NB4 (cell line): ENCODE results near the gene DNAJC1.
"Not testable (repeated sequence)": the region's sequence is repeated elsewhere in the genome, so short reads cannot be mapped to it uniquely, and the experiment has no call there.

Experiments used
- DNase-seq: peaks from one replicate; pipeline ENCODE4 v3.0.0; 2010; ENCODE audit warnings: low read depth
- H3K4me3 ChIP-seq: one replicate; pipeline ENCODE4 v1.5.1; 2011; ENCODE audit warnings: mild to moderate bottlenecking, low read depth, low read length, moderate library complexity
- CTCF ChIP-seq: IDR thresholded peaks from one replicate; pipeline ENCODE4 v1.5.1; 2012; ENCODE audit warnings: low read depth, low read length
- MAX ChIP-seq: IDR thresholded peaks from 2 replicates; pipeline ENCODE4 v1.6.1; 2011; ENCODE audit warnings: low read depth, low read length
- MYC ChIP-seq: IDR thresholded peaks from 2 replicates; pipeline ENCODE4 v1.6.1; 2011; ENCODE audit warnings: low read depth, low read length
- POLR2A ChIP-seq: IDR thresholded peaks from 2 replicates; pipeline ENCODE4 v1.6.1; 2011; ENCODE audit warnings: mild to moderate bottlenecking; ENCODE audit not compliant: insufficient read length; ENCODE audit errors: extremely low read depth

The DNAJC1 gene

GRCh38 chr10:22026287-22026686, 22.8 kb upstream of the DNAJC1 start:
- no peak overlapping the region for H3K4me3 ChIP-seq
- no peak for DNase-seq
- no peak for TF ChIP-seq CTCF
- TF ChIP-seq MAX = no peak
- no peak for TF ChIP-seq MYC
- TF ChIP-seq POLR2A = no peak

GRCh38 chr10:22023508-22023907, 20.0 kb upstream of the DNAJC1 start:
- H3K4me3 ChIP-seq = no peak overlapping the region
- TF ChIP-seq MYC (no peak), MAX (no peak), POLR2A (no peak), CTCF (no peak)
- DNase-seq = no peak

- TF ChIP-seq POLR2A (no peak), CTCF (no peak), MYC (no peak), MAX (no peak)
- peak; percentile 8 for DNase-seq
- no peak overlapping the region for H3K4me3 ChIP-seq
Observed at GRCh38 chr10:22022257-22023032, 18.9 kb upstream of the DNAJC1 start.

GRCh38 chr10:22021144-22021543, 17.6 kb upstream of the DNAJC1 start:
- not testable (repeated sequence) for H3K4me3 ChIP-seq

GRCh38 chr10:22017283-22018020, 13.9 kb upstream of the DNAJC1 start:
- no peak overlapping the region for H3K4me3 ChIP-seq
- DNase-seq = no peak
- TF ChIP-seq CTCF = no peak
- TF ChIP-seq MYC = no peak
- no peak for TF ChIP-seq POLR2A
- TF ChIP-seq MAX = no peak

More at GRCh38 chr10:22021144-22021543, 17.6 kb upstream of the DNAJC1 start:
- not testable (repeated sequence) for DNase-seq

- DNase-seq = no peak
- TF ChIP-seq CTCF (no peak), POLR2A (no peak)
- H3K4me3 ChIP-seq = no peak overlapping the region
Observed at GRCh38 chr10:22016046-22016705, 12.6 kb upstream of the DNAJC1 start.
